Trophoblast cell (in vitro differentiated cells and primary cell): Measurements from ENCODE around the gene STAT3.

ENCODE experiments used
- DNase-seq, 2 donors: peaks; one replicate each; pipeline ENCODE4 v3.0.0-alpha.2; 2016
- H2AFZ ChIP-seq: 2 replicates; pipeline ENCODE4 v1.6.1; 2013; ENCODE audit warnings: low read length, moderate library complexity, mild to moderate bottlenecking; ENCODE audit not compliant: insufficient read depth, poor library complexity
- H2AK5ac ChIP-seq: 2 replicates; pipeline ENCODE4 v1.6.1; 2013; ENCODE audit warnings: mild to moderate bottlenecking, low read length
- H2BK120ac ChIP-seq: 2 replicates; pipeline ENCODE4 v1.6.1; 2013; ENCODE audit warnings: low read length, mild to moderate bottlenecking, moderate library complexity; ENCODE audit not compliant: insufficient read depth, poor library complexity
- H2BK12ac ChIP-seq: 2 replicates; pipeline ENCODE4 v1.6.1; 2013; ENCODE audit warnings: mild to moderate bottlenecking, low read length, moderate library complexity
- H2BK5ac ChIP-seq: 2 replicates; pipeline ENCODE4 v1.6.1; 2013; ENCODE audit warnings: low read length, low read depth, moderate library complexity, mild to moderate bottlenecking; ENCODE audit not compliant: poor library complexity
- H3K14ac ChIP-seq: 2 replicates; pipeline ENCODE4 v1.6.1; 2013; ENCODE audit warnings: mild to moderate bottlenecking, low read length
- H3K18ac ChIP-seq: 2 replicates; pipeline ENCODE4 v1.6.1; 2013; ENCODE audit warnings: mild to moderate bottlenecking, low read length
- H3K23ac ChIP-seq: 2 replicates; pipeline ENCODE4 v1.6.1; 2013; ENCODE audit warnings: low read length
- H3K27ac ChIP-seq: 2 replicates; pipeline ENCODE4 v1.5.1; 2013; ENCODE audit warnings: low read depth, mild to moderate bottlenecking, inconsistent platforms, low read length, moderate library complexity
- H3K27me3 ChIP-seq: 2 replicates; pipeline ENCODE4 v1.6.1; 2013; ENCODE audit warnings: inconsistent platforms, mild to moderate bottlenecking, low read length, moderate library complexity; ENCODE audit not compliant: insufficient read depth
- H3K36me3 ChIP-seq, 2 experiments: 1 replicate in 1 of 2; 2 replicates in 1 of 2; pipeline ENCODE4 v1.6.1; 2013; ENCODE audit warnings: low read length in 2 of 2, mild to moderate bottlenecking in 2 of 2, moderate library complexity in 1 of 2; ENCODE audit not compliant: insufficient read depth in 2 of 2, control insufficient read depth in 1 of 2
- H3K4ac ChIP-seq: 2 replicates; pipeline ENCODE4 v1.6.1; 2013; ENCODE audit warnings: low read depth, mild to moderate bottlenecking, low read length, moderate library complexity
- H3K4me1 ChIP-seq, 2 experiments: 1 replicate in 1 of 2; 2 replicates in 1 of 2; pipeline ENCODE4 v1.6.1; 2013; ENCODE audit warnings: low read length in 2 of 2, mild to moderate bottlenecking in 2 of 2, moderate library complexity in 1 of 2; ENCODE audit not compliant: insufficient read depth in 2 of 2, control insufficient read depth in 1 of 2
- H3K4me2 ChIP-seq: 2 replicates; pipeline ENCODE4 v1.6.1; 2013; ENCODE audit warnings: inconsistent platforms, mild to moderate bottlenecking, low read length, moderate library complexity
- H3K4me3 ChIP-seq: 2 replicates; pipeline ENCODE4 v1.5.1; 2013; ENCODE audit warnings: mild to moderate bottlenecking, low read depth, low read length, inconsistent platforms
- H3K79me1 ChIP-seq: one replicate; pipeline ENCODE4 v1.6.1; 2013; ENCODE audit warnings: low read length
- H3K79me2 ChIP-seq: 2 replicates; pipeline ENCODE4 v1.6.1; 2013; ENCODE audit warnings: low read length, mild to moderate bottlenecking; ENCODE audit not compliant: control insufficient read depth, insufficient read depth, poor library complexity
- H3K9ac ChIP-seq: 2 replicates; pipeline ENCODE4 v1.6.1; 2013; ENCODE audit warnings: mild to moderate bottlenecking, low read length
- H3K9me3 ChIP-seq: 2 replicates; pipeline ENCODE4 v1.6.1; 2013; ENCODE audit warnings: low read depth, mild to moderate bottlenecking, control low read depth, inconsistent platforms, low read length; ENCODE audit not compliant: insufficient read depth
- H4K12ac ChIP-seq: 2 replicates; pipeline ENCODE4 v1.6.1; 2013; ENCODE audit warnings: low read depth, mild to moderate bottlenecking, low read length, moderate library complexity
- H4K8ac ChIP-seq: 2 replicates; pipeline ENCODE4 v1.6.1; 2013; ENCODE audit warnings: low read depth, mild to moderate bottlenecking, low read length, moderate library complexity
- H4K91ac ChIP-seq: one replicate; pipeline ENCODE4 v1.6.1; 2013; ENCODE audit warnings: low read depth, mild to moderate bottlenecking, low read length, moderate library complexity
- WGBS: extraction: QIAGEN DNeasy Blood & Tissue Kit; methylation state at CpG from one replicate; pipeline ENCODE4 v1.1.7; 2013; ENCODE audit warnings: missing lambda C conversion rate; ENCODE audit not compliant: insufficient read length, insufficient coverage; ENCODE audit errors: extremely low coverage; 5-methylcytosine and 5-hydroxymethylcytosine counted together

Gene STAT3

DNA sequence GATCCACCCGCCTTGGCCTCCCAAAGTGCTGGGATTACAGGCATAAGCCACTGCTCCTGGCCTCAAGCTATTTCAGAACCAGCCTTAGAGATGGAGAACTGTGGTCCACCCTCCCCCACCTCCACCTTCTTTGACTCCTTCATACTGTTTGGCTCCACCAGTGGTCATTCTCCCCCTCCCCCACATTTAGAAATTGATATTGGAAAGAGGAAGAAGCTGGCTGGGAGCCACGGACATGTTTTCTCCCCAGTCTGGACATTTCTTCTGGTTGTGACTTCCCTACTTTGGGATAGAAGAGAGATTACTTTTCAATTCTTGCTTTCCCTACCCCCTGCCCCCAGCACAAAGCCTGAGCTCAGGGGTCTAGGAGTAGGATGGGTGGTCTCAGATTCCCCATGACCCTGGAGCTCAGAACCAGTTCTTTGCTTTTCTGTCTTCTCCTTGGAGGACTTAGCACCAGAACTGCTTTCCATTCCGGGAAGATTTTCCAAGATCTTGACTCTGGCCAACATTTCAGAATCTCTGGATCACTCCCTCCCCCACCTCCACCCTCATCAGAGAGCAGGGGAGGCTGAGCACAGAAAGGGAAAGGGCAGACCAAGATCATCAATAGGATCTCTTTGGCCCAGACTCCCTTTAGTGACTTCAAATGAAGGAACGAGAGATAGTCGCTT, 18.5 kb upstream of the STAT3 start:
- no peak overlapping the region for H3K14ac ChIP-seq
- no peak overlapping the region for H4K91ac ChIP-seq
- H3K23ac ChIP-seq: no peak overlapping the region
- H3K9me3 ChIP-seq: peaks cover 1% of the 10 kb centered on the region
- H3K4me3 ChIP-seq: no peak overlapping the region
- no peak overlapping the region for H4K8ac ChIP-seq
- peaks cover 18 to 21% of the 10 kb centered on the region in 2 experiments for H3K36me3 ChIP-seq
- H2AFZ ChIP-seq: no peak overlapping the region
- peaks cover 2% of the 10 kb centered on the region for H3K79me2 ChIP-seq
- no CpG with 5 or more reads among the region's 5 CpGs for WGBS
- H2AK5ac ChIP-seq: no peak overlapping the region
- H4K12ac ChIP-seq: no peak overlapping the region
- no peaks in the 10 kb centered on the region for H3K79me1 ChIP-seq
- H3K4me1 ChIP-seq: peaks cover 5 to 8% of the 10 kb centered on the region in 2 experiments
- no peak overlapping the region for H3K4ac ChIP-seq
- H3K4me2 ChIP-seq: no peak overlapping the region
- no peaks in the 10 kb centered on the region for H3K27me3 ChIP-seq
- H3K9ac ChIP-seq: no peak overlapping the region
- H2BK5ac ChIP-seq: no peak overlapping the region
- no peak overlapping the region for H3K18ac ChIP-seq
- H2BK12ac ChIP-seq: no peak overlapping the region
- H3K27ac ChIP-seq: no peak overlapping the region
- DNase-seq: no peak
- H2BK120ac ChIP-seq: no peak overlapping the region

DNA sequence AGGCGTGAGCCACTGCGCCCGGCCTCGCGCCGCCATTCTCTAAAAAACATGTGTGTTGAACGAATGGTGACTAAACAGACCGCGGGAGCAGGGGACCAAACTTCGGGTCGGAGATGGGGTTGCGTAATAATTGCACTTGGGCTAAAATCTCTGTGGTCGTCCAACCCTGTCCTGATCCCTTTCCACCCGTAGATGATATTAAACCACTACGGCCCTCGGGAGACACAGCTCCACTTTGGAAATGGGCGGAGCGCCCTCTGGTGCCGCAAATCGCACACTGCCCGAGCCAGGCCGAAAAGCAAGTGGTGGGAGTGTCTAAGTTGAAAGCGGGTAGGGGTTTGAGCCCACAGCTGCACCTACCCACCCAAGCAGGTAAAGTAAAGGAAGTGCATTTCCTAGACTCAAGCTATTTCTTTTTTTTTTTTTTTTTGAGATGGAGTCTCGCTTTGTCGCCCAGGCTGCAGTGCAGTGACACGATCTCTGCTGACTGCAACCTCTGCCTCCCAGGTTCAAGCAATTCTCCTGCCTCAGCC, 17.8 kb upstream of the STAT3 start:
- Histone ChIP-seq H3K9ac (no peak overlapping the region), H3K4me1 (peaks cover 5 to 8% of the 10 kb centered on the region in 2 experiments), H2AK5ac (no peak overlapping the region), H3K79me1 (no peaks in the 10 kb centered on the region), H4K91ac (no peak overlapping the region), H4K12ac (no peak overlapping the region), H3K4me2 (no peak overlapping the region), H3K4ac (no peak overlapping the region), H3K14ac (no peak overlapping the region), H2BK5ac (no peak overlapping the region), H4K8ac (no peak overlapping the region), H3K79me2 (peaks cover 2% of the 10 kb centered on the region), H2BK120ac (no peak overlapping the region), H2BK12ac (no peak overlapping the region), H3K27me3 (no peaks in the 10 kb centered on the region), H3K4me3 (no peak overlapping the region), H3K9me3 (peaks cover 1% of the 10 kb centered on the region), H2AFZ (no peak overlapping the region), H3K36me3 (peaks cover 15 to 19% of the 10 kb centered on the region in 2 experiments), H3K23ac (no peak overlapping the region), H3K18ac (no peak overlapping the region), H3K27ac (no peak overlapping the region)
- WGBS: no CpG with 5 or more reads among the region's 26 CpGs
- peak; percentile 77 to 89 for DNase-seq

DNA sequence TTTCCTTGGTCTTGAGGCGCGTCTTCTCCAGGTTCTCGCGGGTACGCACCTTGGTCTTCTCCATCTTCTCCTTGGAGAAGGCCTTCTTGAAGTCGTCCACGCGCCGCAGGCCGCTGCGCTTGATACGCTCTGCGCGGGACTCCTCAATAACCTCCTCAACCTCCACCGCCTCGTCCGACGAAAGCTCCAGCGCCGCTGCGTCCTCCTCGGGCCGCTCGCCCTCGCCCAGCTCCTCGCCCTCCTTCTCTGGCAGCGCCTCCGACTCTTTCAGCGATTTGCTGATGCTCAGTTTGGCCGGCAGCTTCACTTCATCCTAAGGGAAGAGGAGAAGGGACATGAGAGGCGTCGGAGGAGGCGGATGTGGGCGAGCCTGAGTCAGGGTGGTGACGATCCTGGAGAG, 16.8 kb upstream of the STAT3 start:
- H3K79me2 ChIP-seq: peaks cover under 1% of the 10 kb centered on the region
- H3K4me2 ChIP-seq: no peak overlapping the region
- H2AFZ ChIP-seq: no peak overlapping the region
- no CpG with 5 or more reads among the region's 35 CpGs for WGBS
- H3K27me3 ChIP-seq: no peaks in the 10 kb centered on the region
- no peak overlapping the region for H2BK12ac ChIP-seq
- no peak overlapping the region for H3K14ac ChIP-seq
- no peak overlapping the region for H3K4me3 ChIP-seq
- no peak overlapping the region for H3K18ac ChIP-seq
- H4K8ac ChIP-seq: no peak overlapping the region
- no peaks in the 10 kb centered on the region for H3K79me1 ChIP-seq
- no peak overlapping the region for H2BK120ac ChIP-seq
- H4K91ac ChIP-seq: no peak overlapping the region
- DNase-seq: no peak
- no peak overlapping the region for H2BK5ac ChIP-seq
- no peak overlapping the region for H3K23ac ChIP-seq
- H3K9ac ChIP-seq: no peak overlapping the region
- peaks cover 5 to 8% of the 10 kb centered on the region in 2 experiments for H3K4me1 ChIP-seq
- peaks cover 1% of the 10 kb centered on the region for H3K9me3 ChIP-seq
- H2AK5ac ChIP-seq: no peak overlapping the region
- H3K4ac ChIP-seq: no peak overlapping the region
- H3K27ac ChIP-seq: no peak overlapping the region
- peaks cover 15 to 19% of the 10 kb centered on the region in 2 experiments for H3K36me3 ChIP-seq
- no peak overlapping the region for H4K12ac ChIP-seq

DNA sequence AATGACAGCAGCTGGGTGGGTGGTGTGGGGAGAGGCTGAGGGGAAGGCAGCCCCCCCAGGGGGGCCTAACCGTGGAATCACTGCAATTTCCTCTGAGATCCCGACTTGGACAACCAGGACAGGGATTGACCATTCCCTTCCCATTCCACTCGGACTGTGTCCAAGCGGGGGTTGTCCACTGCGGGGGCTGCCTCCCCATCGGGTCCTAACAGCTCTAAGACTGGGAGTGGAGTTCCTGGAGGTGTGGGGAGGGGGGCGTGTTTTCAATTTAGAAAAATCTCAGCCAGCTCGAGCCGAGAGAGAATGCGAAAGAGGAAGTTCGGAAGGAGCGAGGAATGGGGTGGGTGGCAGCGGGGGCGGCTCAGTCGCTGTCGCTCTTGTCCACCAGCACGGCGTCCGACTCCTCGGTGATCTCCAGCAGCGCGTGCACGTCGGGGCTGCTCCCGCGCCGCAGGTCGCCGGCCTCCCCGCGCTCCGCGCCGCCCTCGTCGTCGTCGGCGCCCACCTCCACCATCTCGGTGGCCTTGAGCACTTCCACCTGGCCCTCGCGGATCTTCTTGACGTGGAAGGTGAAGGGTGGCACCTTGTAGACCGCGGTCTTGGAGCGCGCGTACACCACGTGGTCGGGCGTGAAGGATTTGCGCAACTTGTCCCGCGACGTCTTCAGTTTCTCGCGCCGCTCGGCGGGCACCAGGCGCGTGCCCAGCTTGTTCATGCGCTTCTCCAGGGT, 16.2 kb upstream of the STAT3 start:
- Histone ChIP-seq H3K9me3 (peaks cover 1% of the 10 kb centered on the region), H3K79me1 (no peaks in the 10 kb centered on the region), H3K18ac (no peak overlapping the region), H4K91ac (no peak overlapping the region), H2BK5ac (no peak overlapping the region), H3K79me2 (no peaks in the 10 kb centered on the region), H3K14ac (no peak overlapping the region), H3K4me1 (peaks cover 4% of the 10 kb centered on the region in 2 experiments), H2AFZ (no peak overlapping the region), H3K4ac (no peak overlapping the region), H4K12ac (no peak overlapping the region), H3K27me3 (no peaks in the 10 kb centered on the region), H3K23ac (no peak overlapping the region), H3K9ac (no peak overlapping the region), H3K27ac (no peak overlapping the region), H3K36me3 (peaks cover 15 to 19% of the 10 kb centered on the region in 2 experiments), H3K4me2 (no peak overlapping the region), H4K8ac (no peak overlapping the region), H2BK120ac (no peak overlapping the region), H2BK12ac (no peak overlapping the region), H2AK5ac (no peak overlapping the region), H3K4me3 (no peak overlapping the region)
- no peak for DNase-seq
- no CpG with 5 or more reads among the region's 63 CpGs for WGBS
